HG03280 (cell line): ENCODE results near the gene ADAMTS6.

Source experiments
- ATAC-seq: cut with Tn5 transposase; IDR thresholded peaks from one replicate; pipeline ENCODE4 v1.9.1; 2021; ENCODE audit warnings: mild to moderate bottlenecking, moderate library complexity; ENCODE audit not compliant: unreplicated experiment

The ADAMTS6 gene

DNA sequence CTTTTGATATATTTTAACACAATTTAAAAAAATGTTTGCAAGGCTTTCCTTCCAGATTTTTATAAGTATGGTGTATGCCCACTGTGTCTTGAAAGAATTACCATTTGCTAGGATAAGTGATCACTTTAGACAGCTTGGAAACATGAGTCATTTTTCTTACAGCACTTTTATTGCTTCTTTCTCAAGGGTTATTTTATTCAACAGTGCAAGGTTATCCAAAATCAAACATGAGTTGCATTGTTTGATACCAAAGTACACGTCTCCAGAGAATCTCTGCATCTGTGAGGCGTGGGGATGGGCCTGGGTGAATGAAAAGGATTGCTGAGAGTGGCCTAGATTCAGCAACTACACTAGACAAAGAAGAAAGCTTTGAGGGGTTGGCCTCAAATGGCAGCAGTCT lies 329.6 kb downstream of the ADAMTS6 start:
- no peak for ATAC-seq

GRCh38 chr5:65151614-65152013 lies 330.1 kb downstream of the ADAMTS6 start:
- no peak for ATAC-seq

- no peak for ATAC-seq
These were observed 331.0 kb downstream of the ADAMTS6 start for GRCh38 chr5:65150599-65151304.

- no peak for ATAC-seq
These were observed 331.9 kb downstream of the ADAMTS6 start for GRCh38 chr5:65149827-65150226.

DNA sequence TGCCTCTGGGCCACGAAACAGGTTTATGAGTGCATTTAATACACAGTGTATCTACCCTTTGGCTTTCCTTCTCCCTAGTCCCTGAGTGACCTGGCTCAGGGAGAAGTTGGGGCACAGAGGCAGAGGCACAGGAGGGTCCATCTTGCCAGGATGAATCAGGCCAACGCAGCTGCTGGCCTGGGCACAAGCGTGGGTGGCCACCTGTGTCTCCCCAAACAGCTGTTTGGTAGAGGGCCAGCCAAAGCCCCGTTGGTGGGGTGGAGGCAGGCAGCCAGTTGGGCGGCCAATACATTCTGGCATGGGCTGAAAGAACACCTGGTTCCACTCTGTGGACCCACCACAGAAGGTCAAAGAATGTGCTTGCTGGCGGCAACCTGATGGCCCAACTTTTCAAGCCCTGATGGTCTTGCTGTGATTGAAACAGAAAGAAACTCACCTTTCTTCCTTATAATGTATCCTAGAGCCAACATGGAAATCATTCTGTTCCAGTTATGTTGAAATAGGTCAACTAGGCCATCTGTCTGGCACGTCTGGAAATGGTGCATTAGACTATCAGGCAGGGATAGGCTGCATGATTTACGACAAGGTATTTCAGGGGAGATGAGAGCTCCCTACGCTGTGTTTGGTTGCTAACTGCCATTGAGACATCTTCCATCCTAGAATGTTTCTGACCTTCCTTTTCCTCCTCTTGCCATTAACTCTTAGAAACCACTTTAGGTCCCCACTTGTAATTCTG lies 337.4 kb downstream of the ADAMTS6 start:
- ATAC-seq: no peak

DNA sequence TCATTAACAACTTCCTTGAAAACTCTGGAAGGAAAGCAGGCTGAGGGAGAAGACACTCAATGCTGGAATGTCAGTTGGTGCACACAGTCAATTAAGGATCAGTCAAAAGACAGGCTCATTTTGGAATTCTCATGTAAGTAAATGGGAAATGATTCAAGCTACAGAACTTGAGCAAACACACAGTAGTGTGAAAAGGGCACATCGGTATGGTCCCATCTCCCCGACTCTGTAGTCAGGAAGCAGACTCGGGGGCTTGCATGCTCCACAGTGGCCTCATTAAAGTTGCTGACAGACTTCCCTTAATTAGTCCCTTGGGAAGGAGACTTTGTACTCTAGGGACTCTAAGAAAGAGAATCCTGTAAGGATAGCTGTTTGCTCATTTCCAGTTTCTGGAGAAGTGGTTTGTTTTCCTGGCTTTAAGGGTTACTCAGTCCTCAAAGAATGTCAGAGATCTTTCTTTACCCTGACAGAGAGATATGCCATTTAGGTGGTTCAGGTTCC lies 339.2 kb downstream of the ADAMTS6 start:
- ATAC-seq: no peak

DNA sequence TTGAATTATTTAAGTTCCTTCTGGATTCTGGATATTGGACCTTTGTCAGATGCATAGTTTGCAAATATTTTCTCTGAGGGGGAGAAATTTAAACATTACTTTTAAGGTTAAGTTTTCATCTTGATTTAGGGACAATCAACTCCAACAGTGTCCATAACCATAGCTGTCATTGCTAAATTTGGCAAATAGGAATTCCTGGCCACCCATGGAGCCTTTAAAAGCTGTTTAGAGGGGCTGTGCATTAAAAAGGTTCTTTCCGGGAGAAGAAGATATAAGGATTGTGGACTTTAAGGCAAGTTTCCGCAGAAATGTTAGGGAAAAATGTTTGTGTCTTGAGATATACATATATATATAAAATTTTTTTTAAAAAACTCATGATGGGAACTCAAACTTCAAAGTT lies 339.7 kb downstream of the ADAMTS6 start:
- no peak for ATAC-seq

- no peak for ATAC-seq
These were observed 340.2 kb downstream of the ADAMTS6 start for GRCh38 chr5:65141493-65141892.

GRCh38 chr5:65137631-65138030 lies 344.1 kb downstream of the ADAMTS6 start:
- no peak for ATAC-seq

DNA sequence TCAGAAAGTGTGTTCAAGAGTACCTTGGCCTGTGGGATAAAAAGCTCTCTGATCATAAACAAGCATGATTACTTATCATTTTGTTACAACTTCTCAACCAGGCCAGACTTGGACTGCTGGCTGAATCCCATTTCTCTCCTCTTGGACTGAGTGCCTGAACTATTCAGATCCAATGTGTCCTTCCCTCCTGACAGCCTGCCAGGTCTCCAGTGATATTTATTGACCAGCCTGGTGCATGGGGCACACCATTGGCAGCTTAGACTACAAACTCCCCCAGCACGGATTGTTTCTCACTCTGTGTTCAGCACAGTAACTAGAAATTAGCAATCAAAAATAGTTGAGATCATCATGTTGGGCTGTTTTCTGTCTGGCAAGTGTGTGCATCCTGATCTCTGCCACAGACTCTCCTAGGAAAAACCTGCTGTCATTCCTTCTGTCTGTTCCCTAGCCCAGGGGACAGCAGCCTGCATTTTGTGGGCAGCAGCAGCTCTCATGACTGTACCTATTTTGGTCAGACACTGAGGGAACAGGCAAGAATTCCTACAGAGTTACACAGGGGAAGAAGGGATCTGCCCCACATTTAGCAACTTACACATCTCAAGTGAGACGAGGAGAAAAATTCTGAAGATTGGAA lies 348.1 kb downstream of the ADAMTS6 start:
- no peak for ATAC-seq

- ATAC-seq: no peak
These were observed 349.3 kb downstream of the ADAMTS6 start for GRCh38 chr5:65132386-65132785.

- no peak for ATAC-seq
These were observed 353.5 kb downstream of the ADAMTS6 start for GRCh38 chr5:65128226-65128625.

GRCh38 chr5:65127161-65127901 lies 354.4 kb downstream of the ADAMTS6 start:
- ATAC-seq: no peak

DNA sequence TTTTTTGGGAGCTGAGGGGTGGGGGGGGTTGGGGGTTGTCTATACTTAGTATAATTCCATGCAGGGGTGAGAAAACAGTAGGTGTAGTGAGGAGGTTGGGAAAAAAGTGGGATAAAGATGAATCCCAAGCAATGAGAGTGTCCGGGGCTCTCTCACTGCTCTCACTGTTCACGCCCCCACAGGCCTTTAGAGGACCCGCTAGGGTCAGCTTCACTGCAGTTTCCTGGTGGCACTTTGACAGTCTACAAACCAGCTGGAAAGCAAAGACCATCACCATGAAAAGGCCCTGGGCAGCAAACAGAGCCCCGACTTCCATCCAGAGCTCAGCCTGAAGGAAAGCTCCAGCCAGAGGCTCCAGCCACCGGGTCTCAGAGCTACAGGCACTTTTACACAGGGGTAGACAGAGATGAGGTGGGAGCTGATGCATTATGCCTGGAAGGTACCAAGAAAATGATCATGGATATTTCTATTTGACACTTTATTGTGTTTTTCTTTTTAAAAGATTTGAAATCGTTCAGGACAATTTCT lies 355.1 kb downstream of the ADAMTS6 start:
- no peak for ATAC-seq

GRCh38 chr5:65125591-65126541 lies 355.9 kb downstream of the ADAMTS6 start:
- no peak for ATAC-seq

DNA sequence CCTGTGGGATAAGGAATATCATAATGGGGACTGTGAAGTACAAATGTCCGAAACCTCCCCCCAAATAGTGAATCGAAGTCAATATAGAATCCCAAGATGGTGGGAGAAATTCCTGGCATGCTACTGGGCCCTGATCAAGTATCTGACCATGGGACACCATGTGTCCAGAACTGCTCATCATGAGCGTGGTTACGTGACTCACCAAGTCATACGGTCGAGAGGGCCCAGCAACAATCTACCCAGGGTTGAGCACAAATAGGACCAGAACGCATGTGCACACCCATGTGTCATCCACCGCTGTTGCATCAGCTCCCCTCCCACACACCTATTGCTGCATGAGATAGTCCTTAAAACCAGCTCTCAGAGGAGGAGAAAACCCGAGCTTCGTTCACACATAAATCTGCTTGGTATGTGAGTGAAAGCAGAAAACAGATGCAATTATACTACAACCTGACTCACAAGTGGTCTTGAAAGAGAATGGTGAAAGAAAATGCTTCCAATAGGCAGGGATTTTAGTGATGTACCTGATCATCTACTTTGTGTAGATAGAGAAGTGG lies 359.8 kb downstream of the ADAMTS6 start:
- no peak for ATAC-seq

DNA sequence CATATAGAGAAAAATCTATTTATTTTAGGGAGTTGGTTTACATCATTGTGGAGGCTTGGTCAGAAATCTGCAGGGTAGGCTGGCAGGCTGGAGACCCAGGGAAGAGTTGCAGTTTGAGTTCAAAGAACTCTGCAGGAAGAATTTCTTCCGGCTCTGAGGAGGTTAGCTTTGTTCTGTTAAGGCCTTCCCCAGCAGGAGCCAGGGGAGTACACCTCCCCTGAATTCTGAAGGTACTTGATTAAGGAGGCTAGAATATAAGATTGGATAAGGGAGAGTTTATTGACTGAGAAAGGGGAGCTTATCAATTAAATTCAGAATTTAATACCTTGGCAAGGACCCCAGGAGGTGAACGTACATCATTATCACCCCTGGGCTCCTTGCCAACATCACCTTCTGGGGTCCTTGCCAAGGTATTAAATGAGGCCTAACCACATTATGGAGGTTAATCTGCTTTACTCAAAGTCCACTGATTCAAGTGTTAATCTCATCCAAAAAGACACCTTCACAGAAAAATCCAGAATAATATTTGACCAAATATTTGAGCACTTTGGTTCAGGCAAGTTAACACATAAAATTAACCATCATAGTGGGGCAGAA lies 361.3 kb downstream of the ADAMTS6 start:
- no peak for ATAC-seq

DNA sequence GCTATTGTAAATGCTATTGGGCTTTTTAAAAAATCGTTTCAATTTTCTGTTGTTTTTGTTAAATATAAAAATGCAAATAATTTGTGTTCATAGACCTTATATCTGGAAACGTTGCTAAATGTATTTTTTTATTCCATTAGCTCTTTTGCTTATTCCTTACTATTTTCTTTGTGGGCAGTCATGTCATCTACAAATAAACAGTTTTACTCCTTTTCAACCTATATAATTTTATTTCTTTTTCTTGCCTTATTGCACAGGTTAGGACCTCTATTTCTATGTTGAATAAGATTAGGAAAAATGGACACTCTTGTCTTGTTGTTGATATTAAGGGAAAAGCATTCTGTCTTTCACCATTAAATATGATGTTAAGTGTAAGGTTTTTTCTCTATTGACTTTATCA lies 364.2 kb downstream of the ADAMTS6 start:
- ATAC-seq: no peak

- no peak for ATAC-seq
These were observed 367.9 kb downstream of the ADAMTS6 start for GRCh38 chr5:65113771-65114170.
